T-helper 1 cell (primary cell): ENCODE results near the gene PPBP.

ENCODE experiments used
- DNase-seq, 5 donors: peaks; one replicate each; pipeline ENCODE4 v3.0.0-alpha.2; 2012 to 2020

The PPBP gene

GRCh38 chr4:73947239-73947985, 40.6 kb downstream of the PPBP start:
- DNase-seq: no peak

- DNase-seq: no peak
These were observed 42.1 kb downstream of the PPBP start for GRCh38 chr4:73945674-73946449.

GRCh38 chr4:73945140-73945539, 42.9 kb downstream of the PPBP start:
- no peak for DNase-seq

GRCh38 chr4:73944061-73944875, 43.7 kb downstream of the PPBP start:
- DNase-seq: no peak

- DNase-seq: no peak
These were observed 44.4 kb downstream of the PPBP start for GRCh38 chr4:73943555-73943954.

GRCh38 chr4:73936969-73937368, 51.0 kb downstream of the PPBP start:
- DNase-seq: no peak
